ENCODE measurements around the gene PYM1.
"Not testable (repeated sequence)": the region's sequence is repeated elsewhere in the genome, so short reads cannot be mapped to it uniquely, and the experiment has no call there.

PYM1 gene

GRCh38 chr12:55938826-55939501 is 11.3 kb upstream of the PYM1 start:
- peak; percentile 37 for DNase-seq

DNA sequence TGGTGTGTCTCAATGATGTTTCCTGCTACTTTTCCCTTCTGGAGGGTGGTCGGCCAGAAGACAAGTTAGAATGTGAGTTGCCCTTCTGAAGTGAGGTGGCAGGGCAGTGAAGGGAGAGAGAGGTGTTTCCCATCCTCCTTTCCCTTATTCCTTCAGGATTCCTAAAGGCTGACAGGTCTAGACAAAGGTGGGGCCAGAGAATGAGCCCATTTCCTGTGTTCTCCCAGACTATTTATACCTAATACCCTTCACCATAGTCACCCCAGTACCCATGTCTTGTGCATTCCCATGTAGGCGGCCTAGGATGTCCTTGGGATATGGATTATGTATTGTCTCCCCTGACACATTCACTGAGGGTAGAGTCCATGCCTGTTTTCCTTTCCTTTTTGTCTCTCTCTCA is 10.3 kb upstream of the PYM1 start:
- no peak for DNase-seq

- DNase-seq = peak; percentile 51
Observed at GRCh38 chr12:55935738-55936151, 8.1 kb upstream of the PYM1 start.

DNA sequence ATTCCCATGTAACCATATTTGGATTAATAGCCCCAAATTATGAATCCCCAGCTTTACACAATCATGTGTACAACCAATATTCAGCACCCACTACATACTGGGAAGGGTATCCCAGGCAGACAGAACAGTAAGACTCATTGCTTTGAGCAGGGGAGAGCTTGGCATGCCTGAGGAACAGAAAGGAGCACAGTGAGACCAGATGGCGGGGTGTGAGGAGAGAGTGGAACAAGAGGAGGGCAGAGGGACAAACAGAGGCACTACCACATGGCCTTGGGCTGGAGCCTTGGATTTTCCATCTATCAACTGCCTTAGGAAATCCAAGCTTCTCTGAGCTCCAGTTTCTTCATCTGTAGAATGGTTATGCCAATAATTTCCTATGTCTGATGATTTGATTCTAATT is 7.1 kb upstream of the PYM1 start:
- DNase-seq = no peak

GRCh38 chr12:55933799-55934742 is 6.4 kb upstream of the PYM1 start:
- DNase-seq = no peak

DNA sequence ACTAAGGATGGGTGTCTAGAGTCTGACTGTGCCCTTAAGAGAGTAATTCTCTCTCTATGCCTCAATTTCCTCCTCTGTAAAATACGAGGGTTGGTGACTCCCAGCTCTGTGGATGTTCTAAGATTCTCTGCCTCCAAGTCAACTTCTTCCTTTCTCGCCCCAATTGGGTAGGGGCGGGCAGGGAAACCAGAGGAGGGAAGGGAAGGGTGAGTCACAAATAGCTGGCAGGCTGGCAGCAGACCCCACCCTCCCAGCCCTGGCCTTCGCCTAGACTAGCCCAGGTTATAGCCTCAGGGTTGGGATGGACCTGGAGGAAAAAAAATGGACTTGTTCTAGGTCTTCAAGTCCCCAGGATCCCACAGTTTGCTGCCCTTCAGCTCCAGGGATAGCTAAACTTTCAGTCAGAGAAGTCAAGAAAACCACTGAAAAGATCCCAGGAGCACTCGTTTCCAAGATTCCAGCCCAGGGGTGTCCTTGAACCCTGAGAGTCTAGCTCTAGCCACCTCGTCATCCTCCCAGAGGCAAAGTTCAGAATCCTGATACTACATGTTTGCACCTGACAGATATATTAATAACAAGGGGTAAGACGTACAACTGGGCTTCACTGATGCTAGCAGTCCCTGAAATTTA is 5.6 kb upstream of the PYM1 start:
- no peak for DNase-seq

- DNase-seq = peak; percentile 55
Observed at GRCh38 chr12:55932551-55932910, 4.8 kb upstream of the PYM1 start.

DNA sequence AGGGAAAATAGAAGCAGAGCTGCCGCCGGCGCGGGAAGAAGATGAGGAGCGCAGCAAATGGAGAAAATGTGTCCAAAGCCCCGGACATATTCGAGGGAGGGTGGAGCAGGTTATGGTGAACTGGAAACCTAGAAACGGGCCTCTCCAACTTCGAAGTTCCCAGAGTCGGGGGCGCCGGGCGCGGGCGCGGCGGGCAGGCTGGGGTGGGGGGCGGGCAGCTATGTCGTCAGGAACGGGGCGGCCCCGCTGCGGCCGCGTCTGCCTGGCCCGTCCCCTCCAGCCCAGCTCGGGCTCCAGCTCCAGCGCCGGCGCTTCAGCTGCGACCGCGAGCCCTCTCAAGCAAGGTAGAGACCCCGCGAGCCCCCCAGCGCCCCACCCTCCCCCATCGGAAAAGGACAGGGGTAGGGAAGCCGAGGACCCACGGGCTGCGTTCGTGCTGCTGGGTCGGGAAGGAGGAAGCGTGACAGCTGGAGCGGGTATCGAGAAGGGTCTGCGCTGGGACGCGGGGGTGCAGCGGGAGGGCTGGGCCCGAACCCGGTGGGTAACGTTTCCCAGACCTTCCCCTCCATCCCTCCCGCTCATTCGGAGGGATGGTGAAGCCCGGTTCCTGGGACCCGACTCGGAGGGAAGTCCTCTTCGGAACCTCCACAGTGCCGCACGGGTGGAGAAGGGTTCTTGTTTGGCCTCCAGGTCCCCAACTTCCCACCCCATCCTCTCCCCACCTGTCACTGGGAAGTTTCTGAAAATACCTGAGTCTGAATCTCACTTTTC is 4.3 kb upstream of the PYM1 start:
- DNase-seq = no peak

DNA sequence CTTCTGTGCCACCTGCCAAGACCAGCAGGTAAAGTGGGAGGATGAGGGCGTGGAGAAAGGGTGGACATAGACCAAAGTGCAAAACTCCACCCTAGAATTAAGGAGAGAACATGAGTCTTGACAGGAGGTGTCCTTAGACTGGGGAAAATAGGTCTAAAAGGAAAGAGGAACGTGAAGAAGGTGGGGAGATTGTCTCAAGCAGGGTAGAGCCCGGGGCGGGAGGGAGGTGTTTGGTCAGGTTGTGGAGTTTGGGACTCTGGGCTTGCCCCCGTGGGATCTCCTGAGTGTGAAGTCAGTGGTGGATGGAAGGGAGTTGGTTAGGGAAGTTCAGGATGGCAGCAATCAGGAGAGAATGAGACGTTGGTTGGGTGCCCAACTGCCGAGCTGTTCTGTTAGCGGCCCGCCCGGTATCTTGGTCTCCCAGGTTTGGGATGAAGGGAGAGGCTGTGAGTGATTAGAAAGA is 3.7 kb upstream of the PYM1 start:
- no peak for DNase-seq

- DNase-seq = peak; percentile 81
Observed at GRCh38 chr12:55930771-55931316, 3.1 kb upstream of the PYM1 start, which contains the start of gene DGKA. TSS of gene DGKA (plus strand) at chr12:55931162. CDS start at chr12:55936504, 5,342 bp downstream.

- DNase-seq = peak; percentile 91
Observed at GRCh38 chr12:55929306-55929791, 1.7 kb upstream of the PYM1 start.

GRCh38 chr12:55926738-55927587 is 731 bp downstream of the PYM1 start:
- peak; percentile 89 for DNase-seq

DNA sequence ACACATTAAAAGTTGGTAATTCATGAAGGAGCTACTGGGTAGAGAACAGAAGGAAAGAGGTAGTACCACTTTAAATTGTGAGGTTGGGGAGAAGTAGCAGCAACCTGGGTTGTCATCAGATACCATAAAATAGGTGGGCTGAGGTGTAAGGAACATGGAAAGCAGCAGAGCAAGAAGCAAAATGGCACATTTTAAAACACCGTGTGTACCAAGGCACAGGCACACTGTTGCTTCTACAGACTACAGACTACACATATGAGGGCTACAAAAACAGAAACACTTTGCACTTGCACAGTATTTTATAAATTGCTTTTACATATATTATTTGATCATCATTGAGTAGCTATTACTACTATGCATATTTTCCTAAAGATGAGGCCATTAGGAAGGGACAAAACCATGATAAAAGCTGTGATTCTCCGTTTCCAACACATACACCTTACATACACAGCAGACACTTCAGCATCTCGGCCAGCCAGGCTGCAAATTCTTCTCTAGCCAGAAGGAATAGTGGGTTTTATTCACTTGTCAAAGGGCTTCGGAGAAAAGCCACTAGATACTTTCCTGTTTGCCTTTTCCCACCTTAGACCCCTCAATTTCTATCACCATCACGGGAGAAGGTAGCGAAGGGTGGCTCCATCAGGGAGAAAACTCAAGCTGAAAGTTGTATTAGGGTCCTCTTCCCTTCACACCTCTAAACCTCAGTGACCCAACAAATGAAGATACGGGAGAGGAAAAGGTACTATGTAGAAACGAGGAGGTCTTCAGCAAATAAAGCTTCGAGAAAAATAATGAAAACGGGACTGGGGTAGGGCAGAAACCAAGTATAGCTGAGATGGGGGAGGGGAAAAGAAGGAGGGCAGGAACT is 1.6 kb downstream of the PYM1 start:
- no peak for DNase-seq

DNA sequence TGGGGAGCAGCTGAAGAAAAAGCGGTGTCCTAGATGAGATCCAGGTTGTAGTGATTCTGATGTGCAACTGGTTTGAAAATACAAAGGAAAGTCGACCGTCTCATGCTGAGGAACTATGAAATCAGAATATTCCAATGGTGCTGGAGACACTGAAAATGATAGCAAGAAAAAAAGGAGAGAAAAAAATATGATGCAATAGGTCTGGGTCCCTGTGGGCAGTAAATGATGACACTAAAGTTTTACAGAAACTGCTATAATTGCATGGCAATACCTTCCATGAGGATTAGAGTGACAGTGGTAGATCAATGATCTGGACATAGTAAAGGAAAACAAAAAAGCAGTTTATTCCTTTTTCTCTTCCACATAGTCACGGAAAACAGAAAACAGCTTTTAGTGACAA is 2.3 kb downstream of the PYM1 start:
- no peak for DNase-seq

GRCh38 chr12:55923648-55924047 is 4.0 kb downstream of the PYM1 start:
- DNase-seq = not testable (repeated sequence)

DNA sequence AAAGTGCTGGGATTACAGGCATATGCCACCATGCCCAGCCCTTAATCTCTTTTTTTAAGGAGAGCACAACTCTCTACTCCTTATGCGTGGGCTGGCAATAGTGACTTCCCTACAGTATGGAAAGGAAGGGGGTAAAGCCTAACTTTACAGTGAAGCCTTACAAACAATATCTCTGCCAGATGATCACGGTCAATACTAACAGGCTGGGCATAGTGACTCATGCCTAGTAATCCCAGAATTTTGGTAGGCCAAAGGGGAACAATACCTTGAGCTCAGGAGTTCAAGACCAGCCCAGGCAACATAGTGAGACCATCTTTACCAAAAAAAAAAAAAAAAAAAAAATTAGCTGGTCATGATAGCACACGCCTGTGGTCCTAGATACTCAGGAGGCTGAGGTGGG is 5.6 kb downstream of the PYM1 start:
- DNase-seq = no peak

DNA sequence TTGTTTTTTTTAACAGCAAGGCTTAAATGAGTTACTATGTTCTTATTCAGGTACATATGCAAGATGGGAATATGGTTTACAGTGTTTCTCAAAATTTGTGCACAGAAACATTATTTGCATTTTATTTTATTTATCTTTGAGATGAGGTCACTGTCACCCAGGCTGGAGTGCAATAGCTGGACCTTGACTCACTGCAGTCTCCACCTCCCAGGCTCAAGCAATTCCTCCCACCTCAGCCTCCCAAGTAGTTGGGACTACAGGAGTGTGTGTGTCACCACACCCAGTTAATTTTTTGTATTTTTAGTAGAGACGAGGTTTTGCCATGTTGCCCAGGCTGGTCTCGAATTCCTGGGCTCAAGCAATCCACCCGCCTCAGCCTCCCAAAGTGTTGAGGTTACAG is 8.7 kb downstream of the PYM1 start:
- not testable (repeated sequence) for DNase-seq

- DNase-seq = no peak
Observed at GRCh38 chr12:55915482-55915859, 12.2 kb downstream of the PYM1 start.

- DNase-seq = no peak
Observed at GRCh38 chr12:55912908-55913307, 14.8 kb downstream of the PYM1 start.

- no peak for DNase-seq
Observed at GRCh38 chr12:55909513-55909884, 18.2 kb downstream of the PYM1 start.

All from activated naive CD4-positive, alpha-beta T cell treated with anti-CD3 and anti-CD28 coated beads, Interleukin-2, amount 50 U/mL, for 16 hours (primary cell).